HG03039 (cell line): Measurements from ENCODE around the gene WBP1.
"Not testable (repeated sequence)": the region's sequence is repeated elsewhere in the genome, so short reads cannot be mapped to it uniquely, and the experiment has no call there.

Source experiments
- ATAC-seq: cut with Tn5 transposase; IDR thresholded peaks from one replicate; pipeline ENCODE4 v1.9.1; 2021; ENCODE audit warnings: mild to moderate bottlenecking, moderate library complexity; ENCODE audit not compliant: unreplicated experiment

Gene WBP1

DNA sequence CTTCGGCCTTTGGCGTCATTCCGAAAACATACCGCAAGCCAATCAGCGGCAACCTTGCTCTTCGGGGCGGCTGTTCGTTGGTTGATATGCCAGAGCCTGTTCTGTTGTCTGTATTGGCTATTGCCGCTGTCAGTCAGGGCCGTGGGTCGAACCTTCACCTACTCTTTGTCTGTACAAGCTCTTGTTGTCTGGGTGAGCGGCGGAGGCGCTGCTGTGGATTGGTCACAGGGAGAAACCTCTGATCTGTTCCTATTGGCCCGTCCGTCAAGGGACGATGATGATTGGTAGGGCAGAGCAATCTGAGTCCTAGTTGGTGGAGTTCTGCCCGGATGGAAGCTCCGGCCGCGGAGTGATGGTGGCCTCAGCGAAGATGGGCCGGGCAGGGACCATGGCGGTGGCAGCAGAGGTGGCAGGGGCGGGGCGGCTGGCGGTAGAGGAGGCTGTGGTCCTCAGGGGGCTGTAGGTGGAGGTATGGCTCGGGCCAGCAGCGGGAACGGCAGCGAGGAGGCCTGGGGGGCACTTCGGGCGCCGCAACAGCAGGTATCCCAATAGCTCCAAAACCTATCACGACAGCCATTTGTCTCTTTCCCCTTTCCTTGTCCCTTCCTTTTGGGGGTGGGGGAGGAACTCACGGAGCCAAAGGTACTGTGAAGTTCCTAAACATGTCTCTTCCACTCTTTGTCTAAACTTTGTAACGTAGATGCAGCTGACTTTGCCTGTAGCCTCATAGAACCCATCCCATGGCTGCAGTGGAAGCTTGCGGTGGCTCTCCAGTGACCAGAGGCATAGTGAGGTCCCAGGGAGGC is at the start of gene WBP1:
Gene WBP1 (plus strand): TSS at position 307 of the 806 bp plus-strand sequence. CDS start 165 bp downstream, at position 472.
- peak; percentile 77 for ATAC-seq

DNA sequence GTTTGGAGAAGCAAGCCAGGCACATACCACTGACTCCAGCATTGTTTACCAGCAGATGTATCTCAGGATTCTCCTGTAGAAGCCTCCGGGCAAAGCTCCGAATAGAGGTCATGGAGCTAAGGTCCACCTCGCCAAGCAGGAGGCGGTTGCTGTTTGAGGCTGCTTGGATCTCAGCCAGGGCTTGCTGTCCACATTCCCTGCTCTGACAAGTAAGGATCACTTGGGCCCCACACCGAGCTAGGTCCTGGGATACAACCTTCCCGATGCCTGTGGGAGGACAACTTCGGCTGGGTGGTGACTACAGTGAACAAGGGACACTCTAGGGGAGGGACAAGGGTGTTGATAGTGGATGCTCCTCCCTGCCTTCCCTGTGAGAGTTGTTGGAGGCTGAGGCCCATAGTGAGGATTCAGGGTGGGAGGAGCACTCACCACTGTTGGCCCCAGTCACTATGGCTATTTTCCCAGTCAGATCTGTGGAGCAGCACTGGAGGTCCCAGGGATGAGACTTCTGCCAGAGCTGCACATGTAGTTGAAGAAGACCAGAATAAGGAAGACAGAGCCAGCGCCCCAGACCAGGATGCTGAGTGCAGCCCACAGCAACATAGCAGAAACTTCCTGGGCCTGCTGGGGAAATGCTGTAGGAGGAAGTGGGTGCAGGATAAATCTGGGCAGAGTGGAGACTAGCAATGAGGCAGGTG is 45.1 kb upstream of the WBP1 start:
- ATAC-seq, result no peak

DNA sequence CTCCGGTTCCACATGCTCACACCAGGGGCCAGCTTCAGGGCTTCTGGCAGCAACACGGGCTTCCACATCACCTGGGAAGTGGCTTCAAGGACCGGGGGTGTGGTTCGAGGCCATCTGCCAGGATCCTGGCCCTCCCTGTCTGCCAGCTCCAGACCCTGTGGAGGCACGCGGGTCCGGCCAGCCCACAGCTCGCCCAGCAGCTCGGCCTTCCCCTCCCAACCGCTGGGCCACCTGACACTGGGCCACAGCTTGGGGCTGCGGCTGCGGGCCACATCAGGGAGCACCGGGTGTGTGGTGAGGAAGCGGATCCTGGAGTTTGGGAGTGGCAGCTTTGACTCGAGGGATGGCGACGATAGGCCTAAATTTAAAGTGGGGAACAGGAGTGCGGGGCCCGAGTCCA is 43.8 kb upstream of the WBP1 start:
- ATAC-seq, result no peak

DNA sequence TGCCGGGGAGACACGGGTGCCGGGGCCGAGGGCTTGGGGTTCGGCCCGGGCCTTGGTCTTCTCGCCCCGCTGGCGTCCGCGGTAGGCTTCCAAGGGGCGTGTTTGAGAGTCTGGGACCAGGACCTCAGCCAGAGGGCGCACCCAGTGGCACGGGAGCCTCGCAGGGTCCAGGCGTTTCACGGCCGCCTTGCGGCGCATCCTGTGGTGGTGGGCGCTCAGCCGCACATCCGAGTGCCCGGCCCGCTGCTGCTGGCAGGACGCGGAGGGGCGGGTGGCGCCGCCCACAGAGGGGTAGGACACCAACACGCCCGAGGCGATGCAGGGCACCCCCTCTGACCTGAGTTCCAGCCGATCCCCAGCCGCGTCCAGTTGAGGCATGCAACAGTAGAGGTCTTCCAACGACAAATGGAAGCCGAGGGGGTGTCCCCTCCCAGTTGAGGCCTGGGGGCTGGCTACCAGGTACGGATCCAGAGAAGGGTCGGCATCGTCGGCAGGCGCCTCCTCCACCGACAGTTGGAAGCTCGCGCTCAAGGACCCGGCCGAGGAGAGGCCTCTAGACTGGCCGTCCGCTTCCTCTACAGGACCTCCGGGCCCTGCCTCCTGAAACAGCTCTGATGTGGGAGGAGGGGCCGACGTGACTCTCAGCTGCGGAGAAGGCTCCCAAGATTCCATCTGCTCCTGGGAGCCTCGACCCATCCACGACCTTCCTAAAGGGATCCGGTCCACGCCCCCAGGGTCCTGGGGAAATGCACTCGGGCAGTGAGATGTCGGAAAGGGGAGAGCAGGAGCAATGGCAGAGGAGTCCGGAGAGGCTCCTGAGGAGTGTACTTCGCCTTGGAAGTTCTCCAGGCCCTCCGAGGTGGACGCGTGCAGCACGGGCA is 43.1 kb upstream of the WBP1 start:
- ATAC-seq, result no peak

DNA sequence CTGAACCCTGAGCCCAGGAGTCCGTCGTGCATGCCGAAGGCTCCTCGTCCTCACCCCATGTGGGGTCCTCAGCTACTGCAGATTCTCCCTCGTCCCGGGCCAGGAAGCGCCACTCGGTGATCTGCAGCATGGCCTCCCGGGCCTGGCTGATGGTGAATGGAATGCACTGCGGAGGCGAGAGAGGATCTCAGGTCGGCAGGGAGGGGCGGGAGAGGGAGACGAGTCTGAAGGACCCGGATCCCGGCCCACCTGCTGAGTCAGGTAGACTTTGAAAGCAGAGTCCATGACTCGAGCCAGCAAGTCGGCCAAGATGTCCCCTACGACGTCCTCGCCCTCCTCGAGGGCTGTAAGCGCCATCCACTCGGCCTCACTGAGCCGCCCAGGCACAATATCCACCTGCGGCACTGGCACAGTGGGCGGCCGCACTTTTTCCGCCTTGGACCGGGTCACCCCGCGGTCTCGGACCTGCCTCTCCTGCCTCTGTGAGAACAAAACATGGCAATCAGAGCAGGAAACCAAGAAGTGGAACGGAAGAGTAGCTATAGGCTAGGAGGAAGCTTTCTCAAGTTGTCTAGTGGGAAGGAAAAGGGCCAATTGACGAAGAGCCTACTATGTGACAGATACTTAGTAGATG is 42.4 kb upstream of the WBP1 start:
- no peak for ATAC-seq

DNA sequence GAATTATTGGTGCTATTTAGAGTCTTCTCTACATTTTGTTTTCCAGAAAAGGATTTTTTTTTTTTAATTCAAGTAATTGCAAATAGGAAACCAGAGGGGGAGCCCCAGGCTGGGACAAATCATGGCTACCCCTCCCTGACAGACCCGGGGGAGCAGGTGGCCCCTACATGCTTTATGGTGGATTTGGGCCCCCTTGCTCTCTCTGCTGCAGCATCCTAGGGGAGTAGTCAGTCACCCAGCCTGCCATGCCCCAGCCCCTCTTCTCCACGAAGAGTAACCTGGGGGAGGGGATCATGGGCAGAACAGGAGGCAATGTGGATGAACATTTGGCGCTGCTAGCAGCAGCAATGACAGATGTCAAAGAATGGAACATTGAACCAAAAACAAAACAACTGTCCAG is 41.5 kb upstream of the WBP1 start:
- no peak for ATAC-seq

DNA sequence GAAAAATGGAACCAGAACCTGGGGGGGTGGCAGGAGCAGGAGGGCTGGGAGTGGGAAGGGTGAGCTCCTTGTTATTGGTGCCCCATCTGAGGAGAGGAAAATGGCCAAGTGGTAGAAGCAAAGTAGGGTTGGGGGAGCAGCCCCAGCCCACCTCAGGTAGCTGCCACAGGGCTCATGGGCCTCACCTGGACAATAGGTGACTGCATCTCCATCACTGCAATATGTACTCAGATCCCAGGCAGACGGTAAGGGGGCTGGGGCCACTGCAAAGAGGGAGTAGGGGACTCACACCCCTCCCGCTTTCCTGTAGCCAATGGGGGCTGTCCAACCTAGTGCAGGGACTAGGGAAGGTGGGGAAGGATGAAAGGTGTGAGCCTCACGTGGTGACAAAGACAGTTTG is 41.0 kb upstream of the WBP1 start:
- no peak for ATAC-seq

DNA sequence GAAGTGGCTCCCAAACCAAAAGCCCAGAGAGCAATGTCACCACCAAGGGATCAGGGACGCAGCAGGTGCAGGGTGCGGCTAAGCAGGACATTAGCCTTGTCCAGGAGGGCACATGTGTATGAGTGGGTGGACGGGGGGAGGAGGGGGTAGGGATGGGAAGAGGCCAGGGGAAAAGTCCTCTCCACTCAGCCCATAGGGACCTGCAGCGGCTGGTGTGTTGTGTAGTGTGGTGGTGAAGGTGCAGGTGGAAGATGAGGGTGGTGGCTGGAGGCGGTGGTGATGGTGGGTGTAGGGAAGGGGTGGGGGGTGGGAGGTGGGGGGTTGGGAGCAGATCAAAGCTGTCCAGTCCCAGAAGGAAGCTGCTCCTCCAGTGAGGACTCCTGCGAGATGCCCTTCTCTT is 40.5 kb upstream of the WBP1 start:
- no peak for ATAC-seq

DNA sequence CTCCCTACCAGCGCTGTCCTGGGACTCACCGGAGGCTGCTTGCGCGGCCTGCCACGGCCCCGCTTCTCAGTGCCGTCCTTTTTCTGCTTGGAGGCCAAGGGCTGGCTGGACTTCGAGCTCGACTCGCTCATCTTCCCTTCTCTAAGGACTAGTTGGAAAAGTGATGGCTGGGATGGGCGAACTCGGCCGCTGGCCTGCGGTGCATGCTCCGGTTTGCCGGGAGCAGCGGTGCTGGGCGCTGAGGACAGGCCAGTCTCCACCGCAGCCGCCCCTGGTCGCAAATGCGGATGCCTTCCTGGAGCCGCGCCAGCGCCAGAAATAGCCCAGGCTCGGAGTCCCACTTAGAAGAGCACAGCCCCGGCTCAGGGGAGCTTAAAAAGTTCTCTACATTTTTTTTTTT is 39.9 kb upstream of the WBP1 start:
- no peak for ATAC-seq

DNA sequence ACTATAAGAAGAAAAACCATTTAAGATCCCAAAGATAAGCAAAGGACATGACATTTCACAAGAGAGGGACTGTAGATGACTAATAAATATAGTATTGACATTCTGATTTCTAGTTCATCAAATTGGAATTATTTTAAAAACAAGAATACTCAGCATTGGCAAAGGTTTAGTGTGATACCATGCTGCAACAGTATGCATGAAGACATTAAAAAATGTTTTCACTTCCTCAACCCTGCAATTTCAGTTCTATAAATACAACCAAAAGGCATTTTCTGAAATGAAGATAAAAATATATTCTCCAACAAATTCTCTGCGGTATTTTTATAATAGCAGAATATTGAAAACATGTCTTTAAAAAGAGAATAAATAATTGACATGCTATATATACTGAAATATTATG is 38.9 kb upstream of the WBP1 start:
- no peak for ATAC-seq

DNA sequence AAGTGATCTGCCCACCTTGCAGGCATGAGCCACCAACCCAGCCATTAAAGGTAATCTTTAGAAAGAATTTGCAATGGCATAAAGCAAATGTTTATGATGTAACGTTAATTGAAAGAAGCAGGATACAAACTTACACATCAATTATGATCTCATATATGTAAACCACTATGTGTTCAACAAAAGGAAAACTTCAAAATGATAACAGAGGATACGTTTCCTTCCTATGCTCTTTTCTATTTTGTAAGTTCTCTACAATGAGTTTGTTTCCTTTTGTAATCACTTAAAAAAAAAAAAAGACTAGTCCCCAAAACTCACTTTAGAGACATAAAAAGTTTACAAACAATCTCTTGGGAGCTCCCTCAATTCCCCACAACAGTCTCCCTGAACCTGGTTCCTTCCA is 38.2 kb upstream of the WBP1 start:
- ATAC-seq, result no peak

DNA sequence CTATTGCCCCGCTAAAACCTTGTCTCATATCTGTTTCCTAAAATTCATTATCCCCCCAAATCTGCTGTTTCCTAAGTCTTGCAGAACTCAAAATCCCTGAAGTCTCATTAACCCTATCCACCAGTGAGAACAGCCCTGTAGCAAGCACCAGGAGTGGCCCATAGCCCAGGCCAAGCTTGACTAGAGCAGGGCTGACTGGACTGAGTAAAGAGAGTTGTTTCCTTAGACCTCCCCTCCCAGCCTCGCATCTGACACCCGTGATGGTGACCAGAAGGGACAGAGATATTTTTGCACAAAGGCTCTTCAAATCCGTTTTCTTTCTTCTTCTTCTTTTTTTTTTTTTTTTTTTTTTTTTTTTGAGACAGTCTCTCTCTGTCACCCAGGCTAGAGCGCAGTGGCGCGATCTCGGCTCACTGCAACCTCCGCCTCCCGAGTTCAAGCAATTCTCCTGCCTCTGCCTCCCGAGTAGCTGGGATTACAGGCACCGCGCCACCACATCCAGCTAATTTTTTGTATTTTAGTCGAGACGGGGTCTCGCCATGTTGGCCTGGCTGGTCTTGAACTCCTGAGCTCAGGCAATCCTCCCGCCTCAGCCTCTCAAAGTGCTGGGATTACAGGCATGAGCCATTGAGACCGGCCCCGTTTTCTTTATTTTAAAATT is 37.7 kb upstream of the WBP1 start:
- not testable (repeated sequence) for ATAC-seq

DNA sequence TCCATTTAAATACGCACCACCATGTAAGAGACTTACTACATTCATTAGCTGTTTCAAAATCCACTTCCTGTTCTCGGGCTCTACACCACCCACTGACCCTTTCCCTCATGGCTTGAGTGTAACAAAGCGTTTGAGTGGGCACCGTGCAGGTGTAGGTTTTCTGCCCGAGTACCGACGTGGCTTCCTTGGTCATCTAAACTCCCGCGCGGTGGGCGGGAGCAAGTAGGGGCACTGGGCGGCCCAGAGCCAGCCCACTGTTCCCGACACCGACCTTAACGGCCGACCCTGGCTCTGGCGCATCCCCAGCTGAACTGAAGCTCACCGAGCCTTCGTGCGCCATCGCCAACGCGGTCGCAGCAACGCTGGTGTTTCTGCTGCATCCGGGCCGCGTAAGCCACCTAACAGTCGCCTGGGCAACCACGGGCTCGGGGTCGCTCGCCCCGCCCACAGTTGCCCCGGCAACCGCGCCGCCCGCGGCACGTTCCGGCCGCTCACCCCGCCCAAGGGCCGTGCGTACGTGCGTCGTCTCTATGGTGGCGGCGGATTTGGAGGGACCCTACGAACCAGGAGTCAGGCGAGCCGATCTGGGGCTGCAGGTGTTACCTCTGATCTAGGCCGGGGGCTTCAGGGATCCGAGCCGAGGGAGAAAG is 36.9 kb upstream of the WBP1 start, which contains the start of the genes C2orf81 and WDR54:
Gene C2orf81 (minus strand): TSS at position 399 of the 650 bp plus-strand sequence. CDS start 59 bp downstream, at position 340.
Gene WDR54 (plus strand): TSS at position 510 of the 650 bp plus-strand sequence. CDS start 424 bp downstream, outside the sequence.
- peak; percentile 89 for ATAC-seq

DNA sequence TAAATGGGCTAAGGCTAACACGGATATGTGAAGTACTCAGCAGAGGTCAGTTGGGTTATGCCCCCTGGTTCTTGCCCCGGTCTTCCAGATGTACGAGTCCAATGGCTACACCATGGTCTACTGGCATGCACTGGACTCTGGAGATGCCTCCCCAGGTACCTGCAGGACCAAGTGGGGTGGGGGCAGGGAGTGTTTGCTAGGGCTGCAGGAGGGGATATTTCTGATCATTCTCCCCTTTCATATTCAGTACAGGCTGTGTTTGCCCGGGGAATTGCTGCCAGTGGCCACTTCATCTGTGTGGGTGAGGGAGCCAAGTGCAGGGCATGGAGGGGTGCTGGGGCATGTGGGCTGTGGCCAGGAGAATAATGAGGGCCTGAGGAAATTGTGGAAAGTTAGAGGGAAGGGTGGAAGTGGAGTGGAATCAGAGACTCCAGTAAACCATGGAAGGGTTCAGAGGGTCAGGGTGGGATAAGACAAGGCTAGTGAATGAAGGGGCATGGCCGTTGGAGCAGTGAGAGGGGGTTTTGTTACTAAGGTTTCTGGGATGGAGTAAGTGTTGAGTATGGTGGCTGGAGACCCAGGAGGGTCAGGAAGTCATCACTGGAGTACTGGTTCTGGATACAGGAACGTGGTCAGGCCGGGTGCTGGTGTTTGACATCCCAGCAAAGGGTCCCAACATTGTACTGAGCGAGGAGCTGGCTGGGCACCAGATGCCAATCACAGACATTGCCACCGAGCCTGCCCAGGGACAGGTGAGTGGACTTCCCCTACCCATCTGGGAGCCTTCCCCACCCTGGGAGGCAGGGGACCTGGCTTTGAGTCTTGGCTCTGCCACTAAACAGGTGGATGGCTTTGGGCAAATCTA is 34.8 kb upstream of the WBP1 start:
- no peak for ATAC-seq

DNA sequence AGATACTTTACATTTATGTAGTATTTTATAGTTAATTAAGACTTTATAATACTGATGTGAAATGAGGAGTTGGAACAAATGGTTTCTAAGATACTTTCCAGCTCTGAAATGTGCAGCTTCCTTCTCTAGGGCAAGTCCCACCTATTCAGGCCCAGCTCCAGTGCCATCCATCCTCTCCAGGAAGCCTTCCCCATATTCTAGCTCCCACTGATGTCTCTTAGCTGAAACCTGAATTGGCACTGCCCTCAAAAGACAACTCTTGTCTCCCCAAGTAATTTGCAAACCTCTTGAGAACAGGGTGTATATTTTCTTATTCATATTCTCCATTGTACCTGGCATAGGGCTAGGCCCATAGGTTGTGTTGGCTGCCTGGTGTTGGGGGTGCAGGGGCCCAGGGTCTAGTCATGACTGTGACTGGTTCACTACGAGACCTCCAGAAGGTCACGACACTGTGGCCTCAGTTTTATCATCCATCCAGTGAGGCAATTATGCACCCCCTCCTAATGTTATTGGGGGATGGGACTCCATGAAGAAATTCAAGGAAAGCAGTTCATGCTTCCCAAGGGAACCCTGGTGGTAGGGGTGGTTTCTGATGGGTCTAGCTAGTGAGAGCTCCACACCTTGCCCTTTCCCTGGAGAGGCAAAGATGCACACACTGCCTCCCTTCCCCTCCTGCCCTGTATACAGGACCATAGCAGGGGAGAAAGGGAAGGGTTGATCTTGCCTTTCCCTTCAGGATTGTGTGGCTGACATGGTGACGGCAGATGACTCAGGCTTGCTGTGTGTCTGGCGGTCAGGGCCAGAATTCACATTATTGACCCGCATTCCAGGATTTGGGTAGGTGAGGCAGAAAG is 33.9 kb upstream of the WBP1 start:
- ATAC-seq, result no peak

DNA sequence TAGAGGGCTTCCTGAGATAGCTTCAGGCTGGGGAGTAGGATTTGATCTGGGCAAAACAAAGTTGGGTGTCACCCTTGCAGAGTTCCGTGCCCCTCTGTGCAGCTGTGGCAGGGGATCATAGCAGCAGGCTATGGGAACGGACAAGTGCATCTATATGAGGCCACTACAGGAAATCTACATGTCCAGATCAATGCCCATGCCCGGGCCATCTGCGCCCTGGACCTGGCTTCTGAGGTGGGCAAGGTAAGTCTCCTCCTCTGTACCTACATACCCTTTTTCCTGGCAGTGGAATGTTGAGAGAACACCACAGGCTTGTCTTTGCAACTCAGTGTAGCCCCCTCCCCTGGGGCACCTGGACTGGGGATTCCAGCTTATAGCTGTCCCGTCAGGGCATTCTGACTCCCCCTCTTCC is 33.2 kb upstream of the WBP1 start:
- no peak for ATAC-seq

DNA sequence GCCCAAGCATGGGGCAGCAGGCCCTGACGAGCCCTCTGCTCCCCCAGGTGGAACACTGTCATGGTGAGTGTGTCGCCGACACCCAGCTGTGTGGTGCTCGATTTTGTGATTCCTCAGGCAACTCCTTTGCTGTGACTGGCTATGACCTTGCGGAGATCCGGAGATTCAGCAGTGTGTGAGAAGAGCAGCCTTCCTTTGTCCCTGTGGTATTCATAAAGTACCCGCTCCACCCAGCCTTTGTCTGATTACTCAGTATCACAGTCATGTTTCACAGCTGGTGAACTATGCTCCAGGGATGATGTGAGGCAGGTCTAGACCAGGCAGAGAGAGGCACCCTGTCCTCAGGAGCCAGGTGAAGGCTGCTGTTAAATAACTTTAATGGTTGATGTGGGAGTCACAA is 32.7 kb upstream of the WBP1 start:
- no peak for ATAC-seq
